RWPE1 (cell line): ENCODE measurements around the gene INSIG1.

Experiments used
- CTCF ChIA-PET: fragments of 350-600 bp; sonication (Branson Sonifier 250); formaldehyde crosslinking; extraction: SDS; loops from one replicate; lab custom pipeline; 2021; lab: Yijun Ruan, JAX
- POLR2A ChIA-PET: fragments of 400-600 bp; formaldehyde crosslinking; extraction: SDS; loops from one replicate; lab custom pipeline; 2020; ENCODE audit warnings: antibody characterized with exemption; ENCODE audit not compliant: low non-redundant PET; lab: Yijun Ruan, JAX
- DNase-seq: peaks from one replicate; pipeline ENCODE4 v3.0.0; 2012; ENCODE audit warnings: low spot score
- H3K27ac ChIP-seq: fragments of 450-650 bp; 2 replicates; pipeline ENCODE4 v1.5.1; 2017
- CTCF ChIP-seq: fragments of 450-650 bp; conservative IDR thresholded peaks from 2 replicates; pipeline ENCODE4 v1.5.1; 2017; ENCODE audit warnings: low read depth, mild to moderate bottlenecking

INSIG1 gene

GRCh38 chr7:155303039-155303593 lies 5.4 kb downstream of the INSIG1 start:
- no peak for TF ChIP-seq CTCF
- H3K27ac ChIP-seq: peak overlapping the region; percentile 52
- ChIA-PET CTCF (no interaction called here), POLR2A (no interaction called here)
- no peak for DNase-seq

- DNase-seq: no peak
- ChIA-PET POLR2A (no interaction called here), CTCF (no interaction called here)
- TF ChIP-seq CTCF: no peak
- H3K27ac ChIP-seq: 0 out of 2 replicates have a peak overlapping the region, but pooled peaks have one; percentile 26
Observed at GRCh38 chr7:155303897-155304296, 6.2 kb downstream of the INSIG1 start.

GRCh38 chr7:155305231-155305904 lies 7.7 kb downstream of the INSIG1 start:
- CTCF ChIA-PET: interaction anchor here (0.9 to 1.6 kb wide), 2 partner anchors 39 to 114 kb away, joined by 4 read pairs; no protein-coding TSS in a partner anchor
- H3K27ac ChIP-seq: peak overlapping the region; percentile 50
- no peak for DNase-seq
- TF ChIP-seq CTCF: no peak
- POLR2A ChIA-PET: interaction anchor here (0.7 kb wide), 1 partner anchor 75 kb away, joined by 6 read pairs; no protein-coding TSS in a partner anchor

GRCh38 chr7:155306673-155307470 lies 9.2 kb downstream of the INSIG1 start:
- peak overlapping the region; percentile 61 for H3K27ac ChIP-seq
- peak; percentile 73 for DNase-seq
- ChIA-PET POLR2A (no interaction called here), CTCF (interaction anchor here (0.6 to 1.6 kb wide), 2 partner anchors 38 to 50 kb away, joined by 4 to 7 read pairs; no protein-coding TSS in a partner anchor)
- TF ChIP-seq CTCF: no peak

- no peak for DNase-seq
- peak overlapping the region; percentile 6; the same call in 1 of the 2 replicates for H3K27ac ChIP-seq
- ChIA-PET POLR2A (no interaction called here), CTCF (no interaction called here)
- no peak for TF ChIP-seq CTCF
Observed at GRCh38 chr7:155308330-155309020, 10.8 kb downstream of the INSIG1 start.

- POLR2A ChIA-PET: no interaction called here
Observed at GRCh38 chr7:155309021-155309338, 11.3 kb downstream of the INSIG1 start.

More at GRCh38 chr7:155309021-155309338, 11.3 kb downstream of the INSIG1 start:
- CTCF ChIA-PET: no interaction called here
- H3K27ac ChIP-seq: no peak overlapping the region
- DNase-seq: no peak
- TF ChIP-seq CTCF: no peak
